Middle frontal gyrus (tissue), 1 donor: ENCODE results near the gene ENO1.

ENCODE experiments used
- DNase-seq: peaks from one replicate; pipeline ENCODE4 v3.0.0-alpha.2; 2015; ENCODE audit warnings: low spot score; ENCODE audit errors: extremely low spot score

The ENO1 gene

GRCh38 chr1:8871539-8871935 lies 6.9 kb downstream of the ENO1 start:
- DNase-seq = no peak

DNA sequence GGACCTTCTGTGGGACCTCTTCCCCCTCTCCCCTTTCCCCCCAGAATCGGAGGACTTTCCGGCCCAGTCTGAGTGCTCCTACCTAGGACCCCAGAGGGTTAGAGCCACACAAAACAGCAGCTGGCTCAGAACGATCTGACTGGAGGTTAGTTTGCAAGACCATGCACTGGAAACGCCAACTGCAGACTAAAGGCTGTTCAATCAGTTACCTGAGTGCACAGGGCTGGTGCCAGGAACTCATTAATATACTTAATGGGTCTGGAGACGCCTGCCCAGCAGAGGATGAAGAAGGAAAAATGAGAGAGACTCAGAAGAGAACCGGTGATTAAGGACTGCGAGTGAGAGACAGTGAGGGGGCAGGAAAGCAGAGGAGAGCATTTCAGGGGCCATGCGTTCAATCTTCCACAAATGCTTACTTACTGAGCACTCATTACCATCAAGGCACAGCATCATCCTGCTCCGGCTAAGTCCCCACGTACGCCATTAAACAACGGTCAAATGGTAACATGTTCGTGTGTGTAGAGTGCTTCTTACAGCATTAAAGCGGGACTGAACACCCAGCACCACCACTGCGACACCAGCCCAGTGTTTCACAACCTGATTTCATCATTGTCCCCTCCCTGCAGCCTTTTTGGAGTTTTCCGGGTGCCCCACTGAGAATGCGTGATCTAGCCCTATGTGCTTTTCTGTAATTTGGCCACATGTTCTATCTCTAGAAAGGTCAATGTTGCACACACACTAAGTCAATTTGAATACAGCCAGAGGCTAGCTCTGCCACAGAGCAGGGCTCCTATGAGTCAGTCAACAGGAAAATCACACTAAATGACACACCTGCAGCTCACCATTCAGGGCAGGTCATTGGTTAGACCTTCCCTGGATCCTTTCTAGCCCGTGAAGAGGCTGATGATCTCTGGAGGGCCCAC lies 7.6 kb downstream of the ENO1 start:
- no peak for DNase-seq

DNA sequence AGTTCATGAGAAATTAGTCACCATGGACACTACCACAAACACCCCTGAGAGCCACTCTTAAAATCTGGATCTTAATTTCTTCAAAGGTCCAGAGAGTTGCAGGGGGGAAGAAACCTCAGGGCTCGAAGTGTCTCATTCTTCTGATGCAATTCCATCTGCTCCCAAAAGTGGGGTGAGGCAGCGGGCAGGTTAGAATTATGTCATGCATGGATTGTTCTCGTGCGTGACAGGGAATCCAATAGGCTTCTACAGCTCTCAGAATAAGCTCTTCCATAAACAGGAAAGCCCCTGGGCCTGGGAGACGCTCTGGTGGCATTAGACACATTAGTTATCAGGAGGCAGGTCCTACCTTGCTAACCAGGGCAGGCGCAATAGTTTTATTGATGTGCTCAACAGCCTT lies 8.4 kb downstream of the ENO1 start:
- DNase-seq = no peak

GRCh38 chr1:8867878-8868567 lies 10.5 kb downstream of the ENO1 start:
- DNase-seq = no peak

GRCh38 chr1:8866792-8867415 lies 11.6 kb downstream of the ENO1 start:
- no peak for DNase-seq

DNA sequence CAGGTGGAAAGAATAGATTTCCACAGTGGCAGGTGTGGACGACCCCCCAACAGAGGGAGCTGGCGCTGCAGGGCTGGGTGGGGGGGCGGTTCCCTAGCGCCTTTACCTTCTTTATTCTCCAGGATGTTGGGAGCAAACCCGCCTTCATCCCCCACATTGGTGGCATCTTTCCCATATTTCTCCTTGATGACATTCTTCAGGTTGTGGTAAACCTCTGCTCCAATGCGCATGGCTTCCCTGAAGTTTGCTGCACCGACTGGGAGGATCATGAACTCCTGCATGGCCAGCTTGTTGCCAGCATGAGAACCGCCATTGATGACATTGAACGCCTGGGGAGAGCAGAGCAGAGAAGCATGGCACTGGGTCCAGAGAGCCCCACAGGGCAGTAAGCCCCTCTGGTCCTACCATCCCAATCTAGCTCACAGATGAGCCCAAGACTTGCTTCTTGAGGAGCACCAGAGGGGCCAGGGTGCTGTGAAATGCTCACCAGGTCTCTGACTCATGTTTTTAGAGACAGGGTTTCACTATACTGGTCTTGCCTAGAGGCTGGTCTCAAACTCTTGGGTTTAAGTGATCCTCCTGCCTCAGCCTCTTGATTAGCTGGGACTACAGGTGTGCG lies 12.2 kb downstream of the ENO1 start:
- no peak for DNase-seq

DNA sequence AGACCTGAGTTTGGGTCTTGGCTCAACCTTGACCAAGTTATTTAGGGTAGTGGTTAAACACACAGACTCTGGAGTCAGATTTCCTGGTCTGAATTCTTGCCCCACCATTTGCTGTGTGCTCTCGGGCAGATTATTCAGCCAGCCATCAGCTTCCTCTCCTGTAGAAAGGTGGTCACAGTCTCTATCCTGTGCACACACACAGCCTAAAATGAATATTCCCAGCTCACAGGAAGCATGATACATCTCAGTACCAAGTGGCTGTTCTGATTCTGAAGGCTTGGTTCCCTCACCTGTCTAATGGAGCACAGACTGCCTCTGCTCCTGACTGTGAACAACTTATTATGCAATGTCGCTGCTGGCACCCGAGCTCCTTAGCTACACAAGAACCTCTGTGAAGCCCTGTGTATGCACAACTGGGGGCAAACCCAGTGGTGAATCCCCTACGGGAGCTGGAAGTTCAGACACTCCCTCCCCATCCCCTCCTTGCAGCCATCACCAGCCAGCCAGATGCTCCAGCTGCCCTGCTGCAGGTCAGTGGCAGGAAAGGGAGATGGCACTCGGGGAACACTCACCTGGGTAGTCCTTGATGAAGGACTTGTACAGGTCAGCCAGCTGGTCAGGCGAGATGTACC lies 13.7 kb downstream of the ENO1 start:
- DNase-seq = no peak

- no peak for DNase-seq
Observed at GRCh38 chr1:8863794-8864233, 14.7 kb downstream of the ENO1 start.

GRCh38 chr1:8863138-8863537 lies 15.3 kb downstream of the ENO1 start:
- DNase-seq = no peak

- DNase-seq = no peak
Observed at GRCh38 chr1:8862528-8862927, 16.0 kb downstream of the ENO1 start.

GRCh38 chr1:8860738-8861516 lies 17.6 kb downstream of the ENO1 start:
- no peak for DNase-seq

- DNase-seq = no peak
Observed at GRCh38 chr1:8858888-8859706, 19.4 kb downstream of the ENO1 start.

- DNase-seq = no peak
Observed at GRCh38 chr1:8858112-8858668, 20.3 kb downstream of the ENO1 start.

- no peak for DNase-seq
Observed at GRCh38 chr1:8856689-8857412, 21.6 kb downstream of the ENO1 start.

DNA sequence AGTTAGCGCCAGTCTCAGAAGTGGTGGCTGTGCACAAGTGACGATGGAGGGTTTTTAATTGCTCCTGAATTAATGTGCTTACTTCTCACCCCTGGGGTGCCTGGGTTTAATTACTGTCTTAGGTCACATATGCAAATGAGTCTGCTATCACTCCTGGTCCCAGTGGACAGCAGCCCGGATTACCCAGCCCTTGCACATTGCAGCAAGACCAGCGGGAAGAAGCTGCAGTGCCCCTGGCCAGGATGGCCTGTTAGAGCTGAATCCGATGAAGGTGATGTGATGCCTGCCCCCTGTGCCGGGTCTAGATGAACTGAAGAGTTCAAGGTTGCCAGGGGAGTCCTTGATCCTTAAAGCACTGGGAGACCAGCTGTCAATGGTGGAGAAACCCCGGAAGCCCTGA lies 24.2 kb downstream of the ENO1 start:
- DNase-seq = no peak

DNA sequence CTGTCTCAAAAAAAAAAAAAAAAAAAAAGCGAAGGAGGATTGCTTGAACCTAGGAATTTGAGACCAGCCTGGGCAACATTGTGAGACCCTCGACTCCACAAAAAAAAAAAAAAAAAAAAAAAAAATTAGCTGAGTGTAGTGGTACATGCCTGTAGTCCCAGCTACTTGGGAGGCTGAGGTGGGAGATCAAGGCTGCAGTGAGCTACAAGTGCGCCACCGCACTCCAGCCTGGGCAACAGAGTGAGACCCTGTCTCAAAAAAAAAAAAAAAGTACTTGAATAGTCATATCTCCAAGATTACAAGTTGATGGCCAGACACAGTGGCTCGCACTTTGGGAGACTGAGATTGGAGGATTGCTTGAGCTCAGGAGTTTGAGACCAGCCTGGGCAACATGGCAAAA lies 27.4 kb downstream of the ENO1 start:
- DNase-seq = no peak

GRCh38 chr1:8848663-8849386 lies 29.7 kb downstream of the ENO1 start:
- DNase-seq = peak; percentile 74

DNA sequence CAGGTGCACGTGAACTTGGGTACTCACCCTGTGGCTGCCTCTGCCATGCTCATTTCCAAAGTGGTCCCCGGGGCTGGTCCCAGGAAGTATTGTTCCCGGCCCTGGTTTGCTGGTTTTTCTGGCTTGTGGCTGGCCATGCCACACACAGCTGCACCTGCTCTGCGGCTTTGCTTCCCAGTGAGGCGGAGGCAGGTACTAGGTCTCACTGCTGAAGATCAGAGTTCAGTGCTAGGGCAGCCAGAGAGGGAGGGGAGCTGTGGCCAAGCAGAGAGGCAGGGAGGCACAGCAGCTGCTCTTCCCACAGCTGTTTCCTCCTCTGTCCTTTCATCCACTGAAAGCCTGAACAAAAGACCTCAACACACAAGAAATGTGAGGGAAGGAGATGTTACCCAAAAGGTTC lies 30.5 kb downstream of the ENO1 start:
- DNase-seq = no peak
